HG03439 (cell line): ENCODE results near the gene ESYT2.
A peak's percentile ranks its signal among the peaks of the same experiment; 100 is the strongest.
"Not testable (repeated sequence)": the region's sequence is repeated elsewhere in the genome, so short reads cannot be mapped to it uniquely, and the experiment has no call there.

Experiments
- ATAC-seq: cut with Tn5 transposase; IDR thresholded peaks from one replicate; pipeline ENCODE4 v1.9.1; 2021; ENCODE audit warnings: mild to moderate bottlenecking, moderate library complexity; ENCODE audit not compliant: unreplicated experiment

The ESYT2 gene

GRCh38 chr7:158829342-158830210, at the start of gene ESYT2:
TSS of gene ESYT2 (minus strand) at chr7:158829509. CDS start at chr7:158829418, 91 bp downstream.
- peak; percentile 82 for ATAC-seq

DNA sequence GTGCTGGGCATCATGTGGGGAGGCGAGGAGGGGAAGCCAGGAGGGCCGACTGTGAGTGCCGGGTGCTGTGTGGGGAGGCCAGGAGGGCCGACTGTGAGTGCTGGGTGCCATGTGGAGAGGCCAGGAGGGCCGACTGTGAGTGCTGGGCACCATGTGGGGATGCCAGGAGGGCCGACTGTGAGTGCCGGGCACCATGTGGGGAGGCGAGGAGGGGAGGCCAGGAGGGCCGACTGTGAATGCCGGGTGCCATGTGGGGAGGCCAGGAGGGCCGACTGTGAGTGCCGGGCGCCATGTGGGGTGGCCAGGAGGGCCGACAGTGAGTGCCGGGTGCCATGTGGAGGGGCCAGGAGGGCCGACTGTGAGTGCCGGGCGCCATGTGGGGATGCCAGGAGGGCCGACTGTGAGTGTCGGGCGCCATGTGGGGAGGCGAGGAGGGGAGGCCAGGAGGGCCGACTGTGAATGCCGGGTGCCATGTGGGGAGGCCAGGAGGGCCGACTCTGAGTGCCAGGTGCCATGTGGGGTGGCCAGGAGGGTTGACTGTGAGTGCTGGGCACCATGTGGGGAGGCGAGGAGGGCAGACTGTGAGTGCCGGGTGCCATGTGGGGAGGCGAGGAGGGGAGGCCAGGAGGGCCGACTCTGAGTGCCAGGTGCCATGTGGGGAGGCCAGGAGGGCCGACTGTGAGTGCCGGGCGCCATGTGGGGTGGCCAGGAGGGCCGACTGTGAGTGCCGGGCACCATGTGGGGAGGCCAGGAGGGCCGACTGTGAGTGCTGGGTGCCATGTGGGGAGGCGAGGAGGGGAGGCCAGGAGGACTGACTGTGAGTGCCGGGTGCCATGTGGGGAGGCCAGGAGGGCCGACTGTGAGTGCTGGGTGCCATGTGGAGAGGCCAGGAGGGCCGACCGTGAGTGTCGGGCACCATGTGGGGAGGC, 49.1 kb upstream of the ESYT2 start:
- not testable (repeated sequence) for ATAC-seq

DNA sequence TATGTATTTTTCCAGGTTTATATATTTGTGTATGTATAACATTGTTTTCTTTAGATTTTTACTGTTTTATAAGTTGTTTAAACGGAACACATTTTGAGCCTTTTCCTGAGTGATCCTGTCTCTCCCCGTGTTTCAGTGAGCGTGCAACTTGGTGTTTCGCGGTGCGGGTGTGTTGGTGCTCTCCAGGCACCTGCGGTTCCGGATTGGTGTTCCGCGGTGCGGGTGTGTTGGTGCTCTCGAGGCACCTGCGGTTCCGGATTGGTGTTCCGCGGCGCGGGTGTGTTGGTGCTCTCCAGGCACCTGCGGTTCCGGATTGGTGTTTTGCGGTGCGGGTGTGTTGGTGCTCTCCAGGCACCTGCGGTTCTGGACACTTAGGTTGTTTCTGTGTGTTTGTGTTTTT, 47.7 kb upstream of the ESYT2 start:
- ATAC-seq: no peak

GRCh38 chr7:158869876-158870275, 40.6 kb upstream of the ESYT2 start:
- no peak for ATAC-seq

DNA sequence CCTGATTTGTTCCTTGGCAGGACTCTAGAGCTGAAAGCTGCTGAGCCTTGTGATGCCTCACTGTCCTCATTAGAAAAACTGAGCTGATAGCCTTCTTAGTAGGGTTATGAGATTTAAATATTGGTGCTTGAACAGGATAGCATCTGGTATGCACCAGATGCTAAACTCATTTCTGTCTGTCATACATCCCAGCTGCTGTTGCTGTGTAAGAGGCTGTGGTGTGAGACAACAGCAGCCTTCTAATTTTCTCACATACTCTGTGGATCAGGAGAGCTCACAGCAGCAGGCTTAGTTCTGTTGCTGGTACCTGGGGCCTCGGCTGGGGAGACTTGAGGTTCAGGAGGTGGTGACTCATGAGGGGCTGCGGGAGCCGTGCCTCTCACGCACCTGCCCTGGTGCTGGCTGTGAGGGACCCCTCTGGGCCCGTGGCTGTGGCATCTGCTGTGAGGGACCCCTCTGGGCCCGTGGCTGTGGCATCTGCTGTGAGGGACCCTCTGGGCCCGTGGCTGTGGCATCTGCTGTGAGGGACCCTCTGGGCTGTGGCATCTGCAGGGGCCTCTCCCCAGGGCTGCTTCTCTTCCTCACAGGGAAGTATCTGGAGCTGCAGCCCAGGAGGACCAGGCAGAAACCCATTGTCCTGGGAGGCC, 39.6 kb upstream of the ESYT2 start:
- no peak for ATAC-seq

DNA sequence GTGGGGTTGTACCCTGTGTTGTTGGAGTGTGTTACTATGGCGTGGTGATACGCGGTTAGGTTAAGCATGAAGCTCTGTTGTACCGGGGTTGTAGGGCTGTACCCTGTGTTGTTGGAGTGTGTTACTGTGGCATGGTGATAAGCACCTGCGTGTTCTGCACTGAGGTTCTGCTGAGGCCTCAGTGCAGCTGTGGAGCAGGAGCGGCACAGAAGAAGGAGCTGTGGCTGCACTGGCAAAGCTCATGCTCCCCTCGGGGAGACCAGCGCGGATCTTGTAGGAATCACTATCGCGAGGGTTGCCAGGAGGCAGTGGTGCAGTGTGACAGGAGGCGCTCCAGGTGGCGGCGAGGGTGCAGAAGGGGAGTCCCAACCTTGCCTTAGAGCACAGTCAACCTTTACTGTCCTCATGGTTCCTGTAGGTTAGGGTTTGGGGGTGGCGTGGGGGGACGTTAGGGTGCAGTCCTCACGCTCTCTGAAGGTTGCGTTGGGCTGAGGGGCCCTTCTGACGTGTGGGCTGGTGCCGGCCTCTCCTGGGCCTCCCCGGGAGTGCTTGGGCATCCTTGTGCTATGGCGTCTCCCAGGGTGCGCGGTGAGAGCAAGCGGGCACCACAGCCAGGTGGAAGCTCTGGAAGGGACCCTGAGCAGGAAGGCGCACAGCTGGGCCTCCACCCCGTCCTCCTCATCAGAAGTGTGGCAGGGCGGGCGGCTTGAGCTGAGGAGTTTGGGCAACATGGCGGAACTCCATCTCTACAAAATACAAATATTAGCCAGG, 38.1 kb upstream of the ESYT2 start:
- no peak for ATAC-seq

DNA sequence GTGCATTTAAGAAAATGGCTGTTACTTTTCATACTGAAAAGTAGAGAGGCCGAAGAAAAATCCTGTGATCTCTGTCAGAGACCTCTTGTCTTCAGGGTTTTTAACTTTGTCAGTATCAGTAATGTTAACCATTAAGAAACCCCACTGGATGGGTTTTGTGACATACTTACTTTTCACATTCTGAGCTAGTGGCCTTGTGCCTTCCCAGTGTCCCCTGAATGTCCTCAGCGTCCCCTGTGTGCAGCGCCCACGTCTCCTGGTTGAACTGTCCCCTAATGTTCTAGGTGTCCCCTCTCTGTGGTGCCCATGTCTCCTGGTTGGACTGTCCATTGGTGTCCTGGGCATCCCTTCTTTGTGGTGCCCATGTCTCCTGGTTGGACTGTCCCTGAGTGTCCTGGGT, 36.7 kb upstream of the ESYT2 start:
- no peak for ATAC-seq

DNA sequence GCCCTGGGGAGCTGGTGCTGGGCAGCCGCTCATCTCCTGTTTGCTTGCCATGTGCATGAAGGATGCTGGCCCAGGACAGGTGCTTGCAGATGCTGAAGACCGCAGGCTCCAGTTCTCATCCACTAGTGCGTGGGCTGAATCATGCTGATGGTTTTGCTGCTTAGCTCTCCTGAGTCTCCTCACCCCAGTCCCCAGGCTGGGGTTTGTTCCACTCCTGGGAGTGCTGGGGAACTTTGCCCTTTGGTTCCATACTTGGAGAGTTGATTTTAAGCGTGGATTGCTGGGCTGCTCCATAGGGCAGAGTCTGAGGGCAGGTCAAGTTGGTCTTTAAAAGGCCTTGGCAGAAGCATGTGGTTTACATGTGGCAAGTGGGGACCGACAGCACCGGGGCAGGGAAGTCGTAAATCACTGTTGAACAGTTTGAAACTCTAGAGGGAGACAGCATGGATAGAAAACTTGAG, 36.2 kb upstream of the ESYT2 start:
- ATAC-seq: no peak

- ATAC-seq: no peak
These were observed 35.5 kb upstream of the ESYT2 start for GRCh38 chr7:158864833-158865232.

- ATAC-seq: no peak
These were observed 35.2 kb upstream of the ESYT2 start for GRCh38 chr7:158864507-158864820.

DNA sequence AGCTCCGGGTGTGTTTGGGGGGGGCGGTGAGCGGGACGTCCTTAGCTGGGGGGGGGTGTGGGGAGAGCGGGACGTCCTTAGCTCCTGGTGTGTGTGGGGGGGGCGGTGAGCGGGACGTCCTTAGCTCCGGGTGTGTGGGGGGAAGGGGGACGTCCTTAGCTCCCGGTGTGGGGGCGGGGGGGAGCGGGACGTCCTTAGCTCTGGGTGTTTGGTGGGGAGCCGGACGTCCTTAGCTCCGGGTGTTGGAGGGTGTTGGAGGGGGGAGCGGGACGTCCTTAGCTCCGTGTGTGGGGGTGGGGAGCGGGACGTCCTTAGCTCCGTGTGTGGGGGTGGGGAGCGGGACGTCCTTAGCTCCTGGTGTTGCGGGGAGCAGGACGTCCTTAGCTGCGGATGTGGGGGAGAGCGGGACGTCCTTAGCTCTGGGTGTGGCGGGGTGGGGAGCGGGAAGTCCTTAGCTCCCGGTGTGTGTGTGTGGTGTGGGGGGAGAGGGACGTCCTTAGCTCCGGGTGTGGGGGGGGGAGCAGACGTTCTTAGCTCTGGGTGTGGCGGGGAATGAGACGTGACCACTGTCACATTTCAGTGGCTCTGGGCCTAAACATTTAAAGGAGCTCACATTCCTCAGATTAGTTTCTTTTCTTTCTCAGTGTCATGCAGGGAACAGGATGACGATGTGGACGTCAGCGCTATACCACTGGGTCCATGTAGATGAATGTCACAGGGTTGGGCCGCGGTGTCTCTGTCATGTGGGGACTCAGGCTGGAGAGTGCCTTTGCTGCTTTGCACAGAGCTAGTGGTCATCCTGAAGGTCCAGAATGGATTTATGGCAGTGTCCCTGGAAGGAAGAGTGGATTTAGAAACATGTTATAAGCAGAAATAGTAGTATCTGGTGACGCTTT, 34.5 kb upstream of the ESYT2 start:
- peak; percentile 38 for ATAC-seq

DNA sequence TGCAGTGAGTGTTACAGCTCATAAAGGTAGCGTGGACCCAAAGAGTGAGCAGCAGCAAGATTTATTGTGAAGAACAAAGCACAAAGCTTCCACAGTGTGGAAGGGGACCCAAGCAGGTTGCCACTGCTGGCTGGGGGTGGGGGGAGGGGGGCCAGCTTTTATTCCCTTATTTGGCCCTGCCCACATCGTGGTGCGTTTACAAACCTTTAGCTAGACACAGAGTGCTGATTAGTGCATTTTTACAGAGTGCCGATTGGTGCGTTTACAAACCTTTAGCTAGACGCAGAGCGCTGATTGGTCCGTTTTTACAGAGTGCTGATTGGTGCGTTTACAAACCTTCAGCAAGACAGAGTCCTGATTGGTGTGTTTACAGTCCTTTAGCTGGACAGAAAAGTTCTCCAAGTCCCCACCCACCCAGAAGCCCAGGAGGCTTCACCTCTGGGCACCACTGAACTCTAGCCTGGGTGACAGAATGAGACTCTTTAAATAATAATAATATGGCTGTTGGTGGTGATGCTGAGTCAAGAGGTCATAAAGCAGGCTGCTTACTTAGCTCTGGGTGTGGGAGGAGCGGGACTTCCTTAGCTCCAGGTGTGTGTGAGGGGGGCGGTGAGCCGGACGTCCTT, 33.8 kb upstream of the ESYT2 start:
- ATAC-seq: peak; percentile 48

DNA sequence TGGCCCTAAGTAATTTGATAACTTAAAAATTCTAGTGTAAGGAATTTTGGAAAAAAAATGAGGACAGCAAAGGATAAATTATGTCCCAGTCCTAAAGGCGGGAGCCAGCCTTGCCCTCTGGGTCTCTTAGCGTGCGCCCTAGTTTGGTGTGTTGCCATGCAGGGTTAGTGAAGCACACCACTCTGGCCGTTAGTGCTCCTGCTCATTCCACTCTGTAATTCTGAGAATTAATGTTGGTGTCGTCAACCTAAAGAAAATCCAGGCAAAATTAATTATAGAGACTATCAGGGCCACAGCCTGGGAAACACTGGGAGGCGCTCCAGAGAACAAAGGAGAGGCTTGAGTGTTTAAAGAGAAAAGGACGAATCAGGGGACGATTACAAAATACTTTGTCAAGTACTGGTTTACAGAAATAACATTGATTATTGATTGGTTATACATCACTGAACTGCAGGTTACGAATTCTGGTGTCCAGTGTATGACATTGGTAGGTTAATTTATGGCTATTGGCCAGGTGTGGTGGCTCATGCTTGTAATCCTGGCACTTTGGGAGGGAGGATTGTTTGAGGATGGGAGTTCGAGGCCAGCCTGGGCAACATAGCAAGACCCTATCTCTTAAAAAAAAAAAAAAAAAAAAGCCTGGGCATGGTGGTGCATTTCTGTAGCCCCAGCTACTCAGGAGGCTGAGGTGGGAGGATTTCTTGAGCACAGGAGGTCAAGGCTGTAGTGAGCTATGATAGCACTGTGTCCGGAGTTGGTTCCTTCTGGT, 32.8 kb upstream of the ESYT2 start:
- no peak for ATAC-seq

DNA sequence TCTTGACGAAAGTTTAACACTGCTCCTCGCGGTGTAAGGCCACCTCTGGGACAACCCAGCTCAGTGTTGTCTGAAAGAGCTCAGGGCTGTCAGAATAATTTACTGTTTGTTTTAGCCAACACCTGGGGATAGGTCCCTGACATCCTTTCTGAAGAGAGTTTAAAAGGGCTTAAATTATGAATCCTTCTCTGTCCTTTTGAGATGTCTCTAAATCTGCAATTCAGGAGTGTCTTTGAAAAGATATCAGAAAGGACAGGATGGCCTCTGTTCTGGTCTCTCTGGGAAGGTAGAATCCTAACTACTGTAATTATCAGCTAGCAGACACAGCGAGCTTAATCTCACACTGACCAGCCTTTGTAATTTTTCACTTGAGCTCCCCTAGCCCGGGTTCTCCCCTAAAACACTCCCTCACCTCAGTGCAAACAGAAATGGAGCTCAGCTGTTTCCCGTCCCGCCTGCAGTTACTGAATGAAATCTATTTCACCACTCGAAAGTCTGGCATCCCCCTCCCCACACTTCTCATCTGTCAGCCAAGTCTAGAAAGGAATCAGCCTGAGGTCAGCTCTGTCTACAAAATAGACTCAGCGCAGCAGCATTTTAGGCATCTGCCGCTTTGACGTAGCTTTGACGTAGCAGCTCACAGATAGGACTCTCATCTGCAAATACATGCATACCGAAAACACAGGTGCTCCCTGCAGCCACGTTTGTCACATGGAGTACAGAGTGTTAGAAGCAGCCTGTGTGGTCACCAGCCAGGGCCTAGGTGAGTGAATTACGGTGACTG, 31.9 kb upstream of the ESYT2 start:
- no peak for ATAC-seq

DNA sequence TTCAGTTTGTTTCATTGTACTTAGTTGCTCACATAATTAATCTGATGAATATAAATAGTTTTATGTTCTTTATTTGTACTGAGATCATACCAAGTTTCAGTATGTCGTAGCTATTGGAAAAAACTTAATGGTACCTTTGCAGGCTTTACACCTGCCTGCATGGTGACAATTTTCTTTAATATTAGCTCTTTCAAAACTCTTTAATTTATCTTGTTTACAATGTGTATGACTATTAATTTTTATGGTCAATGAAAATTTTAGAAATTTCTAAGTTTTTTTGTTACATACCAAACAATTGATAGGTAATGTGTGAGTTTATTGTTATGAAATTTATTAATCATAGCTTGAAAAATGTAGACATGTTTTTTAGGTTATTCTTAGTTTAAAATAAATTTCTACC, 31.1 kb upstream of the ESYT2 start:
- no peak for ATAC-seq

GRCh38 chr7:158858592-158859503, 29.5 kb upstream of the ESYT2 start:
- ATAC-seq: no peak
